Ovary (tissue), 3 donors: Measurements from ENCODE around the gene LSM2.

Source experiments
- CTCF ChIP-seq, 3 donors: fragments of 450-650 bp in 2 of 3; fragments of 200-600 bp in 1 of 3; IDR thresholded peaks; one replicate each; pipeline versions ENCODE4 v1.5.1 to v1.8.0; 2016 to 2022; ENCODE audit warnings: antibody characterized with exemption in 3 of 3, mild to moderate bottlenecking in 1 of 3
- EP300 ChIP-seq: sonication (generic); formaldehyde crosslinking; IDR thresholded peaks from one replicate; pipeline ENCODE4 v1.6.1; 2017; ENCODE audit warnings: antibody characterized with exemption
- POLR2A ChIP-seq: fragments of 450-650 bp; IDR thresholded peaks from one replicate; pipeline ENCODE4 v1.6.1; 2017; ENCODE audit warnings: antibody characterized with exemption, mild to moderate bottlenecking, moderate library complexity
- donor health status: DM: no; HTN: no; CAD: no.

GRCh38 chr6:31768363-31769257, 38.2 kb downstream of the LSM2 start:
- TF ChIP-seq CTCF (IDR thresholded peaks at IDR 0.05) = no peak
- TF ChIP-seq POLR2A = no peak
- no peak for TF ChIP-seq EP300
